T-helper 22 cell (primary cell): ENCODE results near the gene CEACAM8.
"Not testable (repeated sequence)": the region's sequence is repeated elsewhere in the genome, so short reads cannot be mapped to it uniquely, and the experiment has no call there.

Experiments
- DNase-seq: peaks from one replicate; pipeline ENCODE4 v3.0.0-alpha.2; 2020; ENCODE audit warnings: low read depth

The CEACAM8 gene

GRCh38 chr19:42542791-42543190, 51.9 kb downstream of the CEACAM8 start:
- DNase-seq: no peak

GRCh38 chr19:42540071-42540553, 54.6 kb downstream of the CEACAM8 start:
- DNase-seq: no peak

GRCh38 chr19:42538841-42539709, 55.6 kb downstream of the CEACAM8 start:
- no peak for DNase-seq

- not testable (repeated sequence) for DNase-seq
Measured at GRCh38 chr19:42535276-42535675, 59.4 kb downstream of the CEACAM8 start.

GRCh38 chr19:42534391-42534790, 60.3 kb downstream of the CEACAM8 start:
- DNase-seq: no peak

GRCh38 chr19:42532891-42533290, 61.8 kb downstream of the CEACAM8 start:
- no peak for DNase-seq

- no peak for DNase-seq
Measured at GRCh38 chr19:42531313-42531712, 63.4 kb downstream of the CEACAM8 start.
